Measurements from ENCODE around the gene OLFML2A.

GRCh38 chr9:124730772-124731171 lies 46.2 kb upstream of the OLFML2A start:
- TF ChIP-seq CTCF (conservative IDR thresholded peaks at IDR 0.05; ENCODE audit: low read length): no peak
- TF ChIP-seq EZH2phosphoT487 (IDR thresholded peaks at IDR 0.05; ENCODE audit: borderline replicate concordance): no peak
